Ovary (tissue), 3 donors: Measurements from ENCODE around the gene C9orf43.

Experiments used
- EP300 ChIP-seq: sonication (generic); formaldehyde crosslinking; IDR thresholded peaks from one replicate; pipeline ENCODE4 v1.6.1; 2017; ENCODE audit warnings: antibody characterized with exemption
- POLR2A ChIP-seq: fragments of 450-650 bp; IDR thresholded peaks from one replicate; pipeline ENCODE4 v1.6.1; 2017; ENCODE audit warnings: antibody characterized with exemption, mild to moderate bottlenecking, moderate library complexity
- TF ChIP-seq, protein P1 (sequence below), 3 donors: fragments of 450-650 bp in 2 of 3; fragments of 200-600 bp in 1 of 3; IDR thresholded peaks; one replicate each; pipeline versions ENCODE4 v1.5.1 to v1.8.0; 2016 to 2022; ENCODE audit warnings: antibody characterized with exemption in 3 of 3, mild to moderate bottlenecking in 1 of 3
- donor health status: DM: no; HTN: no; CAD: no.

DNA sequence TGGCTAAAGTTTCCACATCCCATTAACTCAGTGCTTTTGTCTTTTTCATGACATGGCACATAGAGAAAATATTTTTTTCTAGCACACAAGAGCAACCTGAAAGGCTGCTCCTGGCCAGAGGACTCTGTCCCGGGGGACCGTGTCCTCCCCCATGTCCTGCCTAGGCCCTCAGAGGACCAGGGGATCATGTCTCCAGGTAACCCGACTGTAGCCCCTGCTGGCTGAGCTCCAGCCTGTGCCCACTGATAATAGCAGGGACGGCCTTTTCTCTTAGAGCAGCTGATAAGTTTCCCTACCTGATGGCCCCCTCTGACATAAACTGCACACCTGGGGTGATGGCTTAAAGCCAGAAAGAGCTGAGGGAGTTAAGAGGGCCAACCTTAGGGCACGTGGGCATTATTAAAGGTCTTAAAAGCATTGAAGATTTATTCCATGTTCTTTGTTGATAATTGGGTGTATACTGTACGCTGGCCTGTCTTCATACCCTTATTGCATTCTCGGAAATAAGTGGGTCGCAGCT, 39.7 kb upstream of the C9orf43 start:
- TF ChIP-seq, protein P1, sequence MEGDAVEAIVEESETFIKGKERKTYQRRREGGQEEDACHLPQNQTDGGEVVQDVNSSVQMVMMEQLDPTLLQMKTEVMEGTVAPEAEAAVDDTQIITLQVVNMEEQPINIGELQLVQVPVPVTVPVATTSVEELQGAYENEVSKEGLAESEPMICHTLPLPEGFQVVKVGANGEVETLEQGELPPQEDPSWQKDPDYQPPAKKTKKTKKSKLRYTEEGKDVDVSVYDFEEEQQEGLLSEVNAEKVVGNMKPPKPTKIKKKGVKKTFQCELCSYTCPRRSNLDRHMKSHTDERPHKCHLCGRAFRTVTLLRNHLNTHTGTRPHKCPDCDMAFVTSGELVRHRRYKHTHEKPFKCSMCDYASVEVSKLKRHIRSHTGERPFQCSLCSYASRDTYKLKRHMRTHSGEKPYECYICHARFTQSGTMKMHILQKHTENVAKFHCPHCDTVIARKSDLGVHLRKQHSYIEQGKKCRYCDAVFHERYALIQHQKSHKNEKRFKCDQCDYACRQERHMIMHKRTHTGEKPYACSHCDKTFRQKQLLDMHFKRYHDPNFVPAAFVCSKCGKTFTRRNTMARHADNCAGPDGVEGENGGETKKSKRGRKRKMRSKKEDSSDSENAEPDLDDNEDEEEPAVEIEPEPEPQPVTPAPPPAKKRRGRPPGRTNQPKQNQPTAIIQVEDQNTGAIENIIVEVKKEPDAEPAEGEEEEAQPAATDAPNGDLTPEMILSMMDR (IDR thresholded peaks at IDR 0.05) = no peak
- no peak for TF ChIP-seq POLR2A
- no peak for TF ChIP-seq EP300
